GM18499 (cell line): ENCODE measurements around the gene PRR14.
A peak's percentile ranks its signal among the peaks of the same experiment; 100 is the strongest.
"Not testable (repeated sequence)": the region's sequence is repeated elsewhere in the genome, so short reads cannot be mapped to it uniquely, and the experiment has no call there.

Source experiments
- ATAC-seq: cut with Tn5 transposase; IDR thresholded peaks from one replicate; pipeline ENCODE4 v1.9.1; 2021; ENCODE audit warnings: moderate number of reproducible peaks; ENCODE audit not compliant: insufficient read depth, unreplicated experiment

The PRR14 gene

GRCh38 chr16:30677931-30678585 is 27.3 kb downstream of the PRR14 start:
- no peak for ATAC-seq

- no peak for ATAC-seq
Measured at GRCh38 chr16:30678586-30678970, 27.8 kb downstream of the PRR14 start.

GRCh38 chr16:30680326-30680725 is 29.6 kb downstream of the PRR14 start:
- no peak for ATAC-seq

- no peak for ATAC-seq
Measured at GRCh38 chr16:30688701-30689100, 37.9 kb downstream of the PRR14 start.

- no peak for ATAC-seq
Measured at GRCh38 chr16:30691907-30692306, 41.1 kb downstream of the PRR14 start.

GRCh38 chr16:30692396-30693064 is 41.8 kb downstream of the PRR14 start:
- ATAC-seq: no peak

- no peak for ATAC-seq
Measured at GRCh38 chr16:30694926-30695693, 44.4 kb downstream of the PRR14 start.

- not testable (repeated sequence) for ATAC-seq
Measured at GRCh38 chr16:30696646-30697045, 45.9 kb downstream of the PRR14 start.

- ATAC-seq: no peak
Measured at GRCh38 chr16:30697264-30698138, 46.7 kb downstream of the PRR14 start.

- ATAC-seq: peak; percentile 49
Measured at GRCh38 chr16:30698139-30698815, 47.5 kb downstream of the PRR14 start.

GRCh38 chr16:30698816-30699614 is 48.3 kb downstream of the PRR14 start, which contains the start of gene SRCAP:
Gene SRCAP (plus strand): TSS chr16:30699171. CDS start chr16:30700825, 1,654 bp downstream.
- peak; percentile 18 for ATAC-seq

GRCh38 chr16:30699615-30700099 is 48.9 kb downstream of the PRR14 start:
- ATAC-seq: no peak

GRCh38 chr16:30700491-30700890 is 49.7 kb downstream of the PRR14 start:
- ATAC-seq: no peak

- no peak for ATAC-seq
Measured at GRCh38 chr16:30700971-30701370, 50.2 kb downstream of the PRR14 start.

- ATAC-seq: not testable (repeated sequence)
Measured at GRCh38 chr16:30703071-30703470, 52.3 kb downstream of the PRR14 start.

- no peak for ATAC-seq
Measured at GRCh38 chr16:30703971-30704370, 53.2 kb downstream of the PRR14 start.
